DND-41 (cell line): Measurements from ENCODE around the gene UTP11.

Source experiments
- ATAC-seq: fragments of 200-7000 bp; cut with Tn5 transposase; 3 replicates; pipeline ENCODE4 v1.9.1; 2021; ENCODE audit warnings: low read depth; ENCODE audit not compliant: insufficient read depth
- DNase-seq: peaks from one replicate; pipeline ENCODE4 v3.0.0-alpha.2; 2020
- H2AFZ ChIP-seq: 2 replicates; pipeline ENCODE4 v1.6.0; 2012; ENCODE audit warnings: low read depth, low read length
- H3K27ac ChIP-seq: 2 replicates; pipeline ENCODE4 v1.5.1; 2012; ENCODE audit warnings: low read length, inconsistent platforms
- H3K27me3 ChIP-seq: fragments of 200-600 bp; sonication (generic); 2 replicates; pipeline ENCODE4 v1.6.0; 2012; ENCODE audit warnings: low read length, mild to moderate bottlenecking, inconsistent platforms; ENCODE audit not compliant: insufficient read depth, poor library complexity
- H3K36me3 ChIP-seq: 2 replicates; pipeline ENCODE4 v1.5.1; 2012; ENCODE audit warnings: low read length, inconsistent platforms; ENCODE audit not compliant: insufficient read depth
- H3K4me1 ChIP-seq: 2 replicates; pipeline ENCODE4 v1.5.1; 2012; ENCODE audit warnings: mild to moderate bottlenecking, low read length; ENCODE audit not compliant: insufficient read depth
- H3K4me2 ChIP-seq: 2 replicates; pipeline ENCODE4 v1.6.0; 2012; ENCODE audit warnings: mild to moderate bottlenecking, moderate library complexity, low read length, inconsistent platforms; ENCODE audit not compliant: insufficient read depth
- H3K4me3 ChIP-seq, 2 experiments: fragments of 200-600 bp in 1 of 2; shearing (Covaris generic) in 1 of 2; 2 replicates each; pipeline ENCODE4 v1.5.1; 2012 to 2016; ENCODE audit warnings: inconsistent platforms in 2 of 2, low read length in 2 of 2, mild to moderate bottlenecking in 2 of 2, low read depth in 1 of 2, moderate library complexity in 1 of 2
- H3K79me2 ChIP-seq: 2 replicates; pipeline ENCODE4 v1.6.0; 2012; ENCODE audit warnings: low read length, inconsistent platforms; ENCODE audit not compliant: insufficient read depth
- H3K9ac ChIP-seq: 2 replicates; pipeline ENCODE4 v1.6.0; 2012; ENCODE audit warnings: low read depth, mild to moderate bottlenecking, inconsistent platforms, low read length, moderate library complexity
- H3K9me3 ChIP-seq: 2 replicates; pipeline ENCODE4 v1.5.1; 2012; ENCODE audit warnings: low read length, moderate library complexity, mild to moderate bottlenecking, inconsistent platforms; ENCODE audit not compliant: insufficient read depth, severe bottlenecking
- H4K20me1 ChIP-seq: 2 replicates; pipeline ENCODE4 v1.6.0; 2012; ENCODE audit warnings: low read length; ENCODE audit not compliant: insufficient read depth
- CTCF ChIP-seq: IDR thresholded peaks from 2 replicates; pipeline ENCODE4 v1.5.1; 2012; ENCODE audit warnings: borderline replicate concordance, low read length, moderate library complexity, mild to moderate bottlenecking; ENCODE audit not compliant: poor library complexity, severe bottlenecking; ENCODE audit errors: extremely low read depth
- EZH2 ChIP-seq: IDR thresholded peaks from 3 replicates; pipeline ENCODE4 v1.6.1; 2012; ENCODE audit warnings: borderline replicate concordance, low read depth, mild to moderate bottlenecking, moderate library complexity, low read length, inconsistent platforms; ENCODE audit not compliant: severe bottlenecking

UTP11 gene

GRCh38 chr1:38072858-38073257 is 60.3 kb downstream of the UTP11 start:
- Histone ChIP-seq H3K27me3 (peaks cover 11% of the 10 kb centered on the region), H3K27ac (no peak overlapping the region)
- ATAC-seq: no peak

GRCh38 chr1:38073534-38074301 is 61.2 kb downstream of the UTP11 start:
- Histone ChIP-seq H3K27me3 (peaks cover 11% of the 10 kb centered on the region), H4K20me1 (peaks cover 4% of the 10 kb centered on the region), H3K9ac (no peak overlapping the region), H2AFZ (no peak overlapping the region), H3K36me3 (no peaks in the 10 kb centered on the region), H3K9me3 (no peaks in the 10 kb centered on the region), H3K4me2 (no peak overlapping the region), H3K27ac (no peak overlapping the region), H3K4me1 (no peaks in the 10 kb centered on the region), H3K79me2 (no peaks in the 10 kb centered on the region), H3K4me3 (no peak overlapping the region)
- ATAC-seq (no peak), DNase-seq (no peak)
- TF ChIP-seq CTCF: no peak
- no peak for TF ChIP-seq EZH2

More at GRCh38 chr1:38072858-38073257, 60.3 kb downstream of the UTP11 start:
- Histone ChIP-seq H3K4me2 (no peak overlapping the region), H3K9ac (no peak overlapping the region), H3K4me1 (no peaks in the 10 kb centered on the region), H3K9me3 (no peaks in the 10 kb centered on the region), H3K4me3 (no peak overlapping the region), H4K20me1 (peaks cover 4% of the 10 kb centered on the region), H3K36me3 (no peaks in the 10 kb centered on the region), H3K79me2 (no peaks in the 10 kb centered on the region), H2AFZ (no peak overlapping the region)
- no peak for TF ChIP-seq EZH2
- TF ChIP-seq CTCF: no peak
- no peak for DNase-seq

- DNase-seq (no peak), ATAC-seq (no peak)
- Histone ChIP-seq H3K4me2 (no peak overlapping the region), H3K4me3 (no peak overlapping the region), H3K27me3 (peaks cover 11% of the 10 kb centered on the region), H4K20me1 (peaks cover 4% of the 10 kb centered on the region), H3K4me1 (no peaks in the 10 kb centered on the region), H3K36me3 (no peaks in the 10 kb centered on the region), H2AFZ (no peak overlapping the region), H3K9me3 (no peaks in the 10 kb centered on the region), H3K9ac (no peak overlapping the region), H3K27ac (no peak overlapping the region), H3K79me2 (no peaks in the 10 kb centered on the region)
- no peak for TF ChIP-seq CTCF
- TF ChIP-seq EZH2: no peak
Observed at GRCh38 chr1:38074302-38074677, 61.8 kb downstream of the UTP11 start.
